AG04449 (cell line): ENCODE results near the gene B3GNT7.
"Not testable (repeated sequence)": the region's sequence is repeated elsewhere in the genome, so short reads cannot be mapped to it uniquely, and the experiment has no call there.

Experiments used
- CTCF ChIA-PET: fragments of 350-600 bp; formaldehyde crosslinking; extraction: SDS; loops from one replicate; lab custom pipeline; 2021; ENCODE audit warnings: antibody characterized with exemption; lab: Yijun Ruan, JAX
- POLR2A ChIA-PET: fragments of 400-600, 350-600 bp; formaldehyde crosslinking; extraction: SDS; loops from one replicate; lab custom pipeline; 2020; ENCODE audit warnings: antibody characterized with exemption, inconsistent platforms; lab: Yijun Ruan, JAX
- DNase-seq: peaks from one replicate; pipeline ENCODE4 v3.0.0-alpha.2; 2010; ENCODE audit warnings: low read depth, low spot score
- H3K4me3 ChIP-seq: 2 replicates; pipeline ENCODE4 v1.5.1; 2011; ENCODE audit warnings: low read depth, mild to moderate bottlenecking, control low read depth, low read length
- CTCF ChIP-seq: IDR thresholded peaks from one replicate; pipeline ENCODE4 v1.5.1; 2011; ENCODE audit warnings: mild to moderate bottlenecking, moderate library complexity, low read length, control low read depth, inconsistent platforms; ENCODE audit not compliant: insufficient read depth; ENCODE audit errors: missing control alignments

Gene B3GNT7

GRCh38 chr2:231370749-231371429 is 24.6 kb upstream of the B3GNT7 start:
- no peak for TF ChIP-seq CTCF
- no peak overlapping the region for H3K4me3 ChIP-seq
- ChIA-PET CTCF (no interaction called here), POLR2A (no interaction called here)
- no peak for DNase-seq

DNA sequence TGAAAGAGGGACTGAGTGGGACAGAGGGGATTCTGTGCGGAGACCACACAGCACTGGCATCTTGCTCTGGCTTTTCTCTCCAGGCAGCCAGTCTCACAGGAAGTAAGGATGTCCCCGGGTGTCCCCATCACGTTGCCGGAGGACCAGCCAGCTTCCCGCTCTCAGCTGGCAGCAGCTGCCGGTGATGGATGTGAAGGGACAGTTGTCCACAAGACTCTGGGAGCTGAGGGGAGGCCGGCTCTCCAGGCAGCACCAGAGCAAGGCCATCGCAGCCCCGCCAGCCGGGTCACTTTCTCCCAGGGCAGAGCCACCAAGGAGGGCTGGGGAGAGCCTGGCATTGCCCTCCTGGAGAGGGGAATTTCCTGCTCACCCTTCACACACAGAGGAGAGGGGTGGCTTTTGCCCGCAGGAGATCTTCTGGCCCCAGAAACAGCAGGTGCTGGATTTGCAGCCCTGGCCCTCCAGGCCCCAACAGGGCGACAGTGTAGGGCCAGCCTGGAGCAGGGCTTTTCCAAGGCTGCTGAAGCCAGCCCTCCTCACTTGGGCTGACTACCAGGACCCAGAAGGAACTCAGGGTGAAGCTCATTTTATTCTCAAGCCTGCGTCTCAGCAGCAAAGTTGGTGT is 24.0 kb upstream of the B3GNT7 start:
- H3K4me3 ChIP-seq: no peak overlapping the region
- TF ChIP-seq CTCF: no peak
- CTCF ChIA-PET: interaction anchor here (1.0 to 1.3 kb wide), 3 partner anchors 29 to 41 kb away, joined by 3 to 4 read pairs (median 3); no protein-coding TSS in a partner anchor
- DNase-seq: no peak
- POLR2A ChIA-PET: no interaction called here

- TF ChIP-seq CTCF: no peak
- ChIA-PET CTCF (interaction anchor here (1.0 to 1.3 kb wide), 4 partner anchors 28 to 41 kb away, joined by 3 to 4 read pairs (median 4); no protein-coding TSS in a partner anchor), POLR2A (no interaction called here)
- DNase-seq: no peak
- no peak overlapping the region for H3K4me3 ChIP-seq
These were observed 23.2 kb upstream of the B3GNT7 start for GRCh38 chr2:231372326-231372725.

DNA sequence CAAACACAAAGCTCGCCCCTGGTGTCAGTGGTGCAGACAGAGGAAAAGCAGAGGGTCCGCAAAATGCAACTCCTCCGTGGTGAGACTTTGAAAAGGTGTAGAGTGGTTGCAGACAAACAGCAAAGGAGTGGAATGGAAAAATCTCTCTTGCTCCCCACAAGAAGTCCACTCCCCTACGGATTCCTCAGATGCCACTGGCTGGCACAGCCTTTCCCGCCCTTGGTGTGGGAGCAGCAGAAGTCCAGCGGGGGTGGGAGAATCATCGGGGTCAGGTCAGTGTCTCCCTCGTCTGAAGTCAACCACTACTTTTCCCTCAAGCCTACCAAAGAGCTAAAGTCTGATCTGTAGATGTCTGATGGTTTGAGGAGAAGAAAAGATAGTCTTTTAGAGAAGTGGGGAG is 22.3 kb upstream of the B3GNT7 start:
- no peak for TF ChIP-seq CTCF

GRCh38 chr2:231373786-231374349 is 21.6 kb upstream of the B3GNT7 start:
- CTCF ChIA-PET: interaction anchor here (0.8 to 1.2 kb wide), 2 partner anchors 29 to 39 kb away, joined by 3 read pairs; no protein-coding TSS in a partner anchor
- no peak overlapping the region for H3K4me3 ChIP-seq
- POLR2A ChIA-PET: interaction anchor here (0.9 kb wide), 1 partner anchor 14 kb away, joined by 3 read pairs; no protein-coding TSS in a partner anchor
- no peak for DNase-seq
- no peak for TF ChIP-seq CTCF

More for the DNA sequence above, 22.3 kb upstream of the B3GNT7 start:
- POLR2A ChIA-PET: no interaction called here
- DNase-seq: no peak
- CTCF ChIA-PET: no interaction called here
- no peak overlapping the region for H3K4me3 ChIP-seq

- H3K4me3 ChIP-seq: no peak overlapping the region
- POLR2A ChIA-PET: interaction anchor here (0.9 kb wide), 1 partner anchor 14 kb away, joined by 3 read pairs; no protein-coding TSS in a partner anchor
- CTCF ChIA-PET: interaction anchor here (0.8 to 1.2 kb wide), 4 partner anchors 29 to 270 kb away, joined by 3 read pairs; no protein-coding TSS in a partner anchor
- TF ChIP-seq CTCF: no peak
- no peak for DNase-seq
These were observed 20.7 kb upstream of the B3GNT7 start for GRCh38 chr2:231374771-231375170.

DNA sequence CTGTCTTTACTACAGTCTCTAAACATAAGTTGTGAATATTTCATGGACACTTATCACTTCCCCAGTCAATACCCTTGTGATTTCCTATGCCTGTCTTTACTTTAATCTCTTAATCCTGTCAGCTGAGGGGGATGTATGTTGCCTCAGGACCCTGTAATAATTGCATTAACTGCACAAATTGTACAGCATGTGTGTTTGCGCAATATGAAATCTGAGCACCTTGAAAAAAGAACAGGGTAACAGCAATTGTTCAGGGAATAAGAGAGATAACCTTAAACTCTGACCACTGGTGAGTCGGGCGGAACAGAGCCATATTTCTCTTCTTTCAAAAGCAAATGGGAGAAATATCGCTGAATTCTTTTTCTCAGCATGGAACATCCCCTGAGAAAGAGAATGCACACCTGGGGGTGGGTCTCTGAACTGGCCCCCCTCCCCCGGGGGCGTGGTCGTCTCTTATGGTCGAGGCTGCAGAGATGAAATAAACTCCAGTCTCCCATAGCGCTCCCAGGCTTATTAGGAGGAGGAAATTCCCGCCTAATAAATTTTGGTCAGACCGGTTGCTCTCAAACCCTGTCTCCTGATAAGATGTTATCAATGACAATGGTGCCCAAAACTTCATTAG is 19.4 kb upstream of the B3GNT7 start:
- CTCF ChIA-PET, H3K4me3 ChIP-seq, DNase-seq, POLR2A ChIA-PET: not testable (repeated sequence)
